ENCODE results near the gene MAPK8IP1.

MAPK8IP1 gene

GRCh38 chr11:45917623-45918330 is 32.3 kb downstream of the MAPK8IP1 start, which contains the start of gene PEX16:
PEX16 (minus strand) TSS chr11:45917877; CDS start chr11:45917811, 66 bp downstream.
- peaks cover 37 to 75% of the 10 kb centered on the region in 2 donors for H3K4me1 Mint-ChIP-seq
- ATAC-seq (replicated peaks): peak; percentile 92 to 93

GRCh38 chr11:45918331-45918941 is 33.0 kb downstream of the MAPK8IP1 start:
- H3K4me3 Mint-ChIP-seq: peak overlapping the region; percentile 98 to 100
- H3K9me3 Mint-ChIP-seq: no peaks in the 10 kb centered on the region
- no peaks in the 10 kb centered on the region for H3K27me3 Mint-ChIP-seq
- ATAC-seq (replicated peaks) (peak; percentile 44 to 46), DNase-seq (peak; percentile 54)
- peak overlapping the region; percentile 99 for H3K27ac Mint-ChIP-seq
- H3K4me1 Mint-ChIP-seq: peaks cover 37 to 76% of the 10 kb centered on the region in 2 donors
- H3K36me3 Mint-ChIP-seq: peaks cover 20 to 25% of the 10 kb centered on the region in 2 donors

More at GRCh38 chr11:45917623-45918330, 32.3 kb downstream of the MAPK8IP1 start, which contains the start of gene PEX16:
- peak; percentile 98 for DNase-seq
- H3K27me3 Mint-ChIP-seq: no peaks in the 10 kb centered on the region
- H3K9me3 Mint-ChIP-seq: no peaks in the 10 kb centered on the region
- peak within 1 kb of the TSS; percentile 98 to 100 for H3K4me3 Mint-ChIP-seq
- H3K36me3 Mint-ChIP-seq: peaks cover 24 to 25% of the 10 kb centered on the region in 2 donors
- H3K27ac Mint-ChIP-seq: peak within 1 kb of the TSS; percentile 99

GRCh38 chr11:45918962-45919675 is 33.7 kb downstream of the MAPK8IP1 start:
- peak overlapping the region; percentile 98 to 100 for H3K4me3 Mint-ChIP-seq
- no peak for ATAC-seq (replicated peaks)
- DNase-seq: no peak
- no peaks in the 10 kb centered on the region for H3K9me3 Mint-ChIP-seq
- H3K36me3 Mint-ChIP-seq: peaks cover 15 to 21% of the 10 kb centered on the region in 2 donors
- H3K4me1 Mint-ChIP-seq: peaks cover 36 to 76% of the 10 kb centered on the region in 2 donors
- peak overlapping the region; percentile 99 for H3K27ac Mint-ChIP-seq
- no peaks in the 10 kb centered on the region for H3K27me3 Mint-ChIP-seq

GRCh38 chr11:45919806-45920530 is 34.5 kb downstream of the MAPK8IP1 start:
- ATAC-seq (replicated peaks) (no peak), DNase-seq (no peak)
- H3K27ac Mint-ChIP-seq: peak overlapping the region; percentile 59
- H3K4me3 Mint-ChIP-seq: peak overlapping the region; percentile 21 to 57
- H3K27me3 Mint-ChIP-seq: no peaks in the 10 kb centered on the region
- peaks cover 42 to 76% of the 10 kb centered on the region in 2 donors for H3K4me1 Mint-ChIP-seq
- peaks cover 15 to 21% of the 10 kb centered on the region in 2 donors for H3K36me3 Mint-ChIP-seq
- no peaks in the 10 kb centered on the region for H3K9me3 Mint-ChIP-seq

GRCh38 chr11:45920531-45921477 is 35.4 kb downstream of the MAPK8IP1 start:
- H3K4me1 Mint-ChIP-seq: peaks cover 41 to 75% of the 10 kb centered on the region in 2 donors
- H3K27ac Mint-ChIP-seq: peak overlapping the region; percentile 67
- H3K9me3 Mint-ChIP-seq: no peaks in the 10 kb centered on the region

GRCh38 chr11:45921561-45922424 is 36.3 kb downstream of the MAPK8IP1 start:
- H3K9me3 Mint-ChIP-seq: no peaks in the 10 kb centered on the region
- no peak for ATAC-seq (replicated peaks)
- DNase-seq: no peak
- H3K27me3 Mint-ChIP-seq: no peaks in the 10 kb centered on the region
- H3K4me3 Mint-ChIP-seq: peak overlapping the region; percentile 68 to 81
- peaks cover 11 to 17% of the 10 kb centered on the region in 2 donors for H3K36me3 Mint-ChIP-seq
- H3K4me1 Mint-ChIP-seq: peaks cover 43 to 75% of the 10 kb centered on the region in 2 donors
- peak overlapping the region; percentile 67 for H3K27ac Mint-ChIP-seq

More at GRCh38 chr11:45920531-45921477, 35.4 kb downstream of the MAPK8IP1 start:
- peak overlapping the region; percentile 68 to 81 for H3K4me3 Mint-ChIP-seq
- DNase-seq (no peak), ATAC-seq (replicated peaks) (no peak)
- peaks cover 11 to 16% of the 10 kb centered on the region in 2 donors for H3K36me3 Mint-ChIP-seq
- no peaks in the 10 kb centered on the region for H3K27me3 Mint-ChIP-seq

GRCh38 chr11:45922425-45923082 is 37.1 kb downstream of the MAPK8IP1 start, which contains the start of gene LARGE2:
LARGE2 (plus strand) TSS chr11:45922656; CDS start chr11:45922883, 227 bp downstream.
- peak in 1 of 2 donors; percentile 4 for ATAC-seq (replicated peaks)
- peaks cover 46 to 79% of the 10 kb centered on the region in 2 donors for H3K4me1 Mint-ChIP-seq
- H3K27me3 Mint-ChIP-seq: no peaks in the 10 kb centered on the region
- peak within 1 kb of the TSS; percentile 95 for H3K27ac Mint-ChIP-seq
- peak within 1 kb of the TSS; percentile 92 to 94 for H3K4me3 Mint-ChIP-seq
- peaks cover 14 to 23% of the 10 kb centered on the region in 2 donors for H3K36me3 Mint-ChIP-seq
- no peak for DNase-seq
- H3K9me3 Mint-ChIP-seq: no peaks in the 10 kb centered on the region

- Mint-ChIP-seq H3K4me3 (peak overlapping the region; percentile 74 to 78), H3K27me3 (no peaks in the 10 kb centered on the region), H3K4me1 (peaks cover 53 to 84% of the 10 kb centered on the region in 2 donors), H3K9me3 (no peaks in the 10 kb centered on the region), H3K36me3 (peaks cover 24 to 34% of the 10 kb centered on the region in 2 donors), H3K27ac (peak overlapping the region; percentile 93)
- ATAC-seq (replicated peaks) (peak in 1 of 2 donors; percentile 11), DNase-seq (no peak)
Observed at GRCh38 chr11:45924036-45924915, 38.8 kb downstream of the MAPK8IP1 start.

GRCh38 chr11:45924927-45925326 is 39.5 kb downstream of the MAPK8IP1 start:
- Mint-ChIP-seq H3K36me3 (peaks cover 24 to 34% of the 10 kb centered on the region in 2 donors), H3K27ac (peak overlapping the region; percentile 93), H3K4me3 (peak overlapping the region in 1 of 2 donors; percentile 78), H3K9me3 (no peaks in the 10 kb centered on the region), H3K4me1 (peaks cover 53 to 77% of the 10 kb centered on the region in 2 donors), H3K27me3 (no peaks in the 10 kb centered on the region)
- DNase-seq (no peak), ATAC-seq (replicated peaks) (no peak)

GRCh38 chr11:45925550-45925949 is 40.1 kb downstream of the MAPK8IP1 start:
- Mint-ChIP-seq H3K9me3 (no peaks in the 10 kb centered on the region), H3K4me3 (no peak overlapping the region), H3K27me3 (no peaks in the 10 kb centered on the region), H3K36me3 (peaks cover 28 to 39% of the 10 kb centered on the region in 2 donors), H3K27ac (peak overlapping the region; percentile 79), H3K4me1 (peaks cover 57 to 78% of the 10 kb centered on the region in 2 donors)
- ATAC-seq (replicated peaks) (no peak), DNase-seq (no peak)

- H3K27me3 Mint-ChIP-seq: no peaks in the 10 kb centered on the region
- ATAC-seq (replicated peaks) (no peak), DNase-seq (no peak)
- H3K4me1 Mint-ChIP-seq: peaks cover 60 to 78% of the 10 kb centered on the region in 2 donors
- no peak overlapping the region for H3K4me3 Mint-ChIP-seq
- no peaks in the 10 kb centered on the region for H3K9me3 Mint-ChIP-seq
- H3K27ac Mint-ChIP-seq: peak overlapping the region; percentile 20
- H3K36me3 Mint-ChIP-seq: peaks cover 29 to 39% of the 10 kb centered on the region in 2 donors
Observed at GRCh38 chr11:45926001-45926401, 40.5 kb downstream of the MAPK8IP1 start.

Measured in stimulated activated naive B cell treated with anti-CD40 and anti-IgM and Interleukin-4, amounts not matched to agents 10 μg/mL and 1 μg/mL and 100 μg/mL, for 72 hours (primary cell).